ENCODE results near the gene CES3.

CES3 gene

DNA sequence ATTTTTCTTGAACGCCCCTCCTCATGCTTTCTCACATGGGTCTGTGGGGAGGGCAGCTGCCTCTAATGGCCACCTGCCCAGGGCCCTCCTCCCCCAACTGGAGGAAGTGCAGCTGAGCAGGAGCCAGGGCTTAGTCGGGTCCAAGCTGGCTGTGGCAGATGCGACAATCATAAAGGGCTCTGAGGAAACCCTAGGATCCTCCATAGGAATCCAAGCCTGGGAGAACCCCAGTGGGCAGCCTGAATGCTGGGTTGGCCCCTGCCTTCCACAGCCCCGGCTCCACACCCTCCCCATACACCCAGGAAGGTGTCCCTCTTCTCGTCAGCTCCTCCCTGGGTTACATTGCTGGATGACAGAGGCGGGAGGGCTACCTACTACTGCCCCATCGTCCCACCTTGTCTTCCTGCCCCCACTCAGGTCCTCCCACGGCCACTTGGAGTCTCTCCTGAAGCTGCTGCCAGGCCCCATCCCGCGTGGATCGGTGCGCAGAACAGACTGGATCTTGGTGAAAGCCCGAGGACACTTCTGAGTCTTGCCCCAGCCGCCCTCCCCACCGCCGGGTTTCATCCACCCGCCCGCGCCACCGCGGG lies 52.3 kb downstream of the CES3 start:
- peak; percentile 12 for DNase-seq

GRCh38 chr16:67013823-67014633 lies 53.0 kb downstream of the CES3 start:
- DNase-seq, result peak; percentile 25

GRCh38 chr16:67014634-67015312 lies 53.7 kb downstream of the CES3 start:
- DNase-seq, result no peak

DNA sequence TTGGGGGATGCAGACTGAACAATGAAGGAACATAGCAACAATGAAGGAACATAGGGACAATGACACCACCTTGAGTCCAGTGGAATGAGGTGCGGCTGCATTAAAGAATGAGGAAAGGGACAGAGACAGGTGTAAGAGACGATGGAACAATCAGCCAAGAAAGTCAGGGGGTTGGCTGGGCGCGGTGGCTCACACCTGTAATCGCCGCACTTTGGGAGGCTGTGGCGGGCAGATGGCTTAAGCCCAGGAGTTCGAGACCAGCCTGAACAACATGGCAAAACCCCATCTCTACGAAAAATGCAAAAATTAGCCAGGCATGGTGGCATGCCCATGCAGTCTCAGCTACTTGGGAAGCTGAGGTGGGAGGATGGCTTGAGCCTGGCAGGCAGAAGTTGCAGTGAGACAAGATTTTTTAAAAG lies 54.3 kb downstream of the CES3 start:
- no peak for DNase-seq

DNA sequence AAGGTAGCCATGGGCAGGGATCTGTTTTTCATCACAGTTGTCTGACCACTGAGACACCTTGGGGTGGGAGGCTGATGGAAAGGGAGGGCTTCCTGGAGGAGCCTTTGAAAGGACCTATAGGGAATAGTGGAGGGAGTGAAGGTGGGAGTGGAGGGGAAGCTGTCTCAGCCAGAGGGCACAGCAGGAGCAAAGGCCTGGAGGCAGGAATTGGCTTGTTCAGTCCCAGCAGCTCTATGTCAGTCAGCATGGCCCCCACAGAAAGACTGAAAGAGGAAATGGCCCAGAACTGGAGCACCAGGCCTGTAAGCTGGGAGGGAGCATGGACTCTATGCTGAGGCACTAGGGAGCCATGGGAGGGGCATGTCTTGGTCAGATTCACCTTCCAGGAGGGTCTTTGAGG lies 55.1 kb downstream of the CES3 start:
- DNase-seq, result no peak

- DNase-seq, result no peak
Measured at GRCh38 chr16:67016681-67017420, 55.8 kb downstream of the CES3 start.

- no peak for DNase-seq
Measured at GRCh38 chr16:67017421-67017750, 56.3 kb downstream of the CES3 start.

GRCh38 chr16:67017810-67018488 lies 56.9 kb downstream of the CES3 start:
- peak; percentile 83 for DNase-seq

DNA sequence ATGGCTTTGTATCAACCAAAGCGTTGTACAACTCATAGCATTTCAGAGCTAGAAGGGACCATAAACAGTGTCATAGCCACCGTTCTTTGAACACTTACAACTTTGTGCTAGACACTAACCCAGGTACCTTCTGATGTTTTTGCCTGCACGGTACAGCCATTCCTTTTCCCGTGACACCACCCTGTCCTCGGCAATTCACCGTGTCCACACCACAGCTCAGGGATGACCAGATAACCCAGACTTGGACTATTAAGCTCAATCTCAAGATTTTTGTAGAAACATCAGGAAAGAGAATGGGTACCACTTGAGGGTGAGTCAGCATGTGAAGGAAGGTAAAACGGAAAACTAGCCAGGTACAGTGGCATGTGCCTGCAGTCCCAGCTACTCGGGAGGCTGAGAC lies 58.1 kb downstream of the CES3 start:
- DNase-seq, result no peak

DNA sequence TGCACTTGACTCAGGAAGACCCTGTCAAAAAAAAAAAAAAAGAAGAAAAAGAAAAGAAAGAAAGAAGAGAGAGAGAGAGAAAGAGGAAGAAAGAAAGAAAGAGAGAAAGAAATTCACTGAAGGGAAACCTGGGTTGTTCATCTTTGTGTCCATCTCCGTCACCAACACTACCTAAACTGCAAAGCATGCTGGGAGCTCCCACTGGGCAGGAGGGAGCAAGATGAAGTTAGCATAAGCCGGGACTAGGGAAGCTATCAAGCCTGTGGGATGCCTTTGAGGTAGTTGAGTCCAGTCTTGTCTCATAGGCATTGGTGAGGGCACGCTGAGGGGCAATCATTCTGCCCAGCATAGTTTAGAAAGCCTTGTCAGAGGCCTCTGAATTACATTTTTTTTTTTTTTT lies 60.3 kb downstream of the CES3 start:
- DNase-seq, result no peak

GRCh38 chr16:67022531-67023214 lies 61.6 kb downstream of the CES3 start:
- DNase-seq, result no peak

DNA sequence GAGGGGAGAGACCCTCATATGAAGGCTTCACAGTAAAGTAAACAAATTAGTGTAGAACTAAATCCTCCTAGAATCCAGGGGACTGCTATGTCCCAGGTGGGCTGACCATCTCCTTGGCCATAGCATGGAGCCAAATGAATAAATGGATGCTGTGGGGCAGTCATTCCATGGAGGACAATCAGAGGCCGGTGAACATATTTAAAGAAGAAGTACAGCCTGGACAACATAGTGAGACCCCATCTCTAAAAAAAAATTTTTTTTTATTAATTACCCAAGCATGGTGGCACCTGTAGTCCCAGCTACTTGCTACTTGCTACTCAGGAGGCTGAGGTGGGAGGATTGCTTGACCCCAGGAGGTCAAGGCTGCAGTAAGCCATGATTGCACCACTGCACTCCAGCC lies 62.6 kb downstream of the CES3 start:
- DNase-seq, result no peak

Measured in NCI-H1105 treated with DMSO at 0.1 percent for 48 hours (cell line).